ENCODE measurements around the gene FDX2. TPM values are rescaled to one million over a fixed set of nuclear protein-coding genes. Genes with fewer than 3 reads are reported as not detected.

The FDX2 gene
- 10 to 100 TPM; 18.3 to 19.6 TPM for total RNA-seq

- Mint-ChIP-seq H3K4me3 (peak within 1 kb of the TSS; percentile 87), H3K36me3 (peaks cover 18% of the 10 kb centered on the region), H3K4me1 (peaks cover 16% of the 10 kb centered on the region), H3K9me3 (no peaks in the 10 kb centered on the region), H3K27ac (peak within 1 kb of the TSS; percentile 82), H3K27me3 (no peaks in the 10 kb centered on the region)
- DNase-seq = peak; percentile 92
Measured at GRCh38 chr19:10315335-10316214, at the start of gene FDX2. TSS of gene FDX2 (minus strand) at chr19:10316015. CDS start at chr19:10315996, 19 bp downstream.

GRCh38 chr19:10365518-10365917 lies 49.7 kb upstream of the FDX2 start:
- Mint-ChIP-seq H3K27me3 (no peaks in the 10 kb centered on the region), H3K36me3 (peaks cover 23% of the 10 kb centered on the region), H3K9me3 (no peaks in the 10 kb centered on the region), H3K27ac (no peak overlapping the region), H3K4me1 (peaks cover 4% of the 10 kb centered on the region), H3K4me3 (no peak overlapping the region)
- DNase-seq = no peak

GRCh38 chr19:10364644-10365043 lies 48.8 kb upstream of the FDX2 start:
- no peak overlapping the region for H3K27ac Mint-ChIP-seq
- no peaks in the 10 kb centered on the region for H3K27me3 Mint-ChIP-seq
- no peak overlapping the region for H3K4me3 Mint-ChIP-seq
- peaks cover 23% of the 10 kb centered on the region for H3K36me3 Mint-ChIP-seq
- H3K9me3 Mint-ChIP-seq = no peaks in the 10 kb centered on the region
- H3K4me1 Mint-ChIP-seq = peaks cover 4% of the 10 kb centered on the region
- no peak for DNase-seq

GRCh38 chr19:10363789-10364281 lies 48.0 kb upstream of the FDX2 start:
- peaks cover 4% of the 10 kb centered on the region for H3K4me1 Mint-ChIP-seq
- no peak overlapping the region for H3K27ac Mint-ChIP-seq
- peaks cover 20% of the 10 kb centered on the region for H3K36me3 Mint-ChIP-seq
- DNase-seq = no peak
- no peaks in the 10 kb centered on the region for H3K27me3 Mint-ChIP-seq
- H3K4me3 Mint-ChIP-seq = no peak overlapping the region
- no peaks in the 10 kb centered on the region for H3K9me3 Mint-ChIP-seq

- H3K36me3 Mint-ChIP-seq = peaks cover 14% of the 10 kb centered on the region
- no peak for DNase-seq
Measured at GRCh38 chr19:10362259-10362658, 46.4 kb upstream of the FDX2 start.

GRCh38 chr19:10361569-10362011 lies 45.8 kb upstream of the FDX2 start:
- no peak for DNase-seq
- Mint-ChIP-seq H3K4me3 (no peak overlapping the region), H3K27me3 (no peaks in the 10 kb centered on the region), H3K4me1 (no peaks in the 10 kb centered on the region), H3K9me3 (no peaks in the 10 kb centered on the region), H3K36me3 (peaks cover 10% of the 10 kb centered on the region), H3K27ac (no peak overlapping the region)

More at GRCh38 chr19:10362259-10362658, 46.4 kb upstream of the FDX2 start:
- Mint-ChIP-seq H3K27me3 (no peaks in the 10 kb centered on the region), H3K4me3 (no peak overlapping the region), H3K27ac (no peak overlapping the region), H3K4me1 (no peaks in the 10 kb centered on the region), H3K9me3 (no peaks in the 10 kb centered on the region)

GRCh38 chr19:10356431-10356830 lies 40.6 kb upstream of the FDX2 start:
- Mint-ChIP-seq H3K36me3 (peaks cover 30% of the 10 kb centered on the region), H3K27ac (no peak overlapping the region), H3K9me3 (no peaks in the 10 kb centered on the region), H3K27me3 (no peaks in the 10 kb centered on the region), H3K4me1 (no peaks in the 10 kb centered on the region), H3K4me3 (no peak overlapping the region)
- no peak for DNase-seq

- peak; percentile 63 for DNase-seq
- no peaks in the 10 kb centered on the region for H3K9me3 Mint-ChIP-seq
- no peak overlapping the region for H3K4me3 Mint-ChIP-seq
- H3K27me3 Mint-ChIP-seq = no peaks in the 10 kb centered on the region
- H3K36me3 Mint-ChIP-seq = peaks cover 22% of the 10 kb centered on the region
- no peaks in the 10 kb centered on the region for H3K4me1 Mint-ChIP-seq
- no peak overlapping the region for H3K27ac Mint-ChIP-seq
Measured at GRCh38 chr19:10353793-10354391, 38.1 kb upstream of the FDX2 start.

- no peak overlapping the region for H3K27ac Mint-ChIP-seq
- H3K9me3 Mint-ChIP-seq = no peaks in the 10 kb centered on the region
- H3K36me3 Mint-ChIP-seq = peaks cover 22% of the 10 kb centered on the region
- no peaks in the 10 kb centered on the region for H3K4me1 Mint-ChIP-seq
- no peak for DNase-seq
- H3K27me3 Mint-ChIP-seq = no peaks in the 10 kb centered on the region
- H3K4me3 Mint-ChIP-seq = no peak overlapping the region
Measured at GRCh38 chr19:10352764-10353671, 37.2 kb upstream of the FDX2 start.

- Mint-ChIP-seq H3K4me3 (no peak overlapping the region), H3K36me3 (no peaks in the 10 kb centered on the region), H3K9me3 (no peaks in the 10 kb centered on the region), H3K27ac (no peak overlapping the region), H3K27me3 (no peaks in the 10 kb centered on the region), H3K4me1 (peaks cover 2% of the 10 kb centered on the region)
- DNase-seq = no peak
Measured at GRCh38 chr19:10346509-10346908, 30.7 kb upstream of the FDX2 start.

- no peaks in the 10 kb centered on the region for H3K27me3 Mint-ChIP-seq
- peaks cover 4% of the 10 kb centered on the region for H3K4me1 Mint-ChIP-seq
Measured at GRCh38 chr19:10344780-10345179, 29.0 kb upstream of the FDX2 start.

GRCh38 chr19:10343495-10343894 lies 27.7 kb upstream of the FDX2 start:
- Mint-ChIP-seq H3K4me3 (no peak overlapping the region), H3K36me3 (no peaks in the 10 kb centered on the region), H3K27me3 (no peaks in the 10 kb centered on the region), H3K27ac (no peak overlapping the region), H3K9me3 (no peaks in the 10 kb centered on the region), H3K4me1 (peaks cover 13% of the 10 kb centered on the region)
- no peak for DNase-seq

More at GRCh38 chr19:10344780-10345179, 29.0 kb upstream of the FDX2 start:
- no peak overlapping the region for H3K27ac Mint-ChIP-seq
- H3K36me3 Mint-ChIP-seq = no peaks in the 10 kb centered on the region
- no peak overlapping the region for H3K4me3 Mint-ChIP-seq
- H3K9me3 Mint-ChIP-seq = no peaks in the 10 kb centered on the region
- DNase-seq = no peak

- peaks cover 5% of the 10 kb centered on the region for H3K36me3 Mint-ChIP-seq
- DNase-seq = no peak
- H3K4me3 Mint-ChIP-seq = peak overlapping the region; percentile 89
Measured at GRCh38 chr19:10339977-10340376, 24.2 kb upstream of the FDX2 start.

GRCh38 chr19:10339380-10339960 lies 23.7 kb upstream of the FDX2 start, which contains the start of gene ICAM3:
TSS of gene ICAM3 (minus strand) at chr19:10339624. CDS start at chr19:10339614, 10 bp downstream.
- H3K9me3 Mint-ChIP-seq = no peaks in the 10 kb centered on the region
- peak; percentile 73 for DNase-seq
- no peaks in the 10 kb centered on the region for H3K27me3 Mint-ChIP-seq
- H3K4me3 Mint-ChIP-seq = peak within 1 kb of the TSS; percentile 89
- peak within 1 kb of the TSS; percentile 95 for H3K27ac Mint-ChIP-seq
- H3K4me1 Mint-ChIP-seq = peaks cover 15% of the 10 kb centered on the region
- H3K36me3 Mint-ChIP-seq = peaks cover 9% of the 10 kb centered on the region

More at GRCh38 chr19:10339977-10340376, 24.2 kb upstream of the FDX2 start:
- Mint-ChIP-seq H3K27me3 (no peaks in the 10 kb centered on the region), H3K4me1 (peaks cover 15% of the 10 kb centered on the region), H3K9me3 (no peaks in the 10 kb centered on the region), H3K27ac (peak overlapping the region; percentile 95)
